ENCODE data around the gene MAN2B2.
A peak's percentile ranks its signal among the peaks of the same experiment; 100 is the strongest.
"Not testable (repeated sequence)": the region's sequence is repeated elsewhere in the genome, so short reads cannot be mapped to it uniquely, and the experiment has no call there.

The MAN2B2 gene

GRCh38 chr4:6617246-6617645, 42.3 kb downstream of the MAN2B2 start:
- DNase-seq (ENCODE audit: low read depth) = no peak

- no peak for DNase-seq (ENCODE audit: low read depth)
Measured at GRCh38 chr4:6618386-6619115, 43.6 kb downstream of the MAN2B2 start.

- no peak for DNase-seq (ENCODE audit: low read depth)
Measured at GRCh38 chr4:6619116-6619465, 44.1 kb downstream of the MAN2B2 start.

- DNase-seq (ENCODE audit: low read depth) = no peak
Measured at GRCh38 chr4:6619466-6620255, 44.7 kb downstream of the MAN2B2 start.

- no peak for DNase-seq (ENCODE audit: low read depth)
Measured at GRCh38 chr4:6620296-6620695, 45.3 kb downstream of the MAN2B2 start.

GRCh38 chr4:6620891-6621555, 46.0 kb downstream of the MAN2B2 start:
- no peak for DNase-seq (ENCODE audit: low read depth)

- DNase-seq (ENCODE audit: low read depth) = no peak
Measured at GRCh38 chr4:6621556-6621927, 46.6 kb downstream of the MAN2B2 start.

GRCh38 chr4:6622744-6623143, 47.8 kb downstream of the MAN2B2 start:
- no peak for DNase-seq (ENCODE audit: low read depth)

- no peak for DNase-seq (ENCODE audit: low read depth)
Measured at GRCh38 chr4:6625256-6625655, 50.3 kb downstream of the MAN2B2 start.

- no peak for DNase-seq (ENCODE audit: low read depth)
Measured at GRCh38 chr4:6626066-6626465, 51.1 kb downstream of the MAN2B2 start.

- no peak for DNase-seq (ENCODE audit: low read depth)
Measured at GRCh38 chr4:6627832-6628231, 52.8 kb downstream of the MAN2B2 start.

GRCh38 chr4:6628484-6628883, 53.5 kb downstream of the MAN2B2 start:
- DNase-seq (ENCODE audit: low read depth) = not testable (repeated sequence)

- DNase-seq (ENCODE audit: low read depth) = no peak
Measured at GRCh38 chr4:6632125-6632524, 57.1 kb downstream of the MAN2B2 start.

GRCh38 chr4:6633091-6633906, 58.3 kb downstream of the MAN2B2 start:
- no peak for DNase-seq (ENCODE audit: low read depth)

- no peak for DNase-seq (ENCODE audit: low read depth)
Measured at GRCh38 chr4:6634746-6635145, 59.8 kb downstream of the MAN2B2 start.

GRCh38 chr4:6639137-6639680, 64.2 kb downstream of the MAN2B2 start:
- DNase-seq (ENCODE audit: low read depth) = no peak

- peak; percentile 88 for DNase-seq (ENCODE audit: low read depth)
Measured at GRCh38 chr4:6640292-6641163, 65.5 kb downstream of the MAN2B2 start, which contains the start of gene MRFAP1. Gene MRFAP1 (plus strand): TSS chr4:6640685. CDS start chr4:6640863, 178 bp downstream.

- peak; percentile 36 for DNase-seq (ENCODE audit: low read depth)
Measured at GRCh38 chr4:6641164-6641970, 66.4 kb downstream of the MAN2B2 start.

GRCh38 chr4:6641971-6642320, 67.0 kb downstream of the MAN2B2 start:
- no peak for DNase-seq (ENCODE audit: low read depth)
